ENCODE results near the gene C15orf62. TPM values are rescaled to one million over a fixed set of nuclear protein-coding genes. Genes with fewer than 3 reads are reported as not detected.

Gene C15orf62
- total RNA-seq, 4 donors from 2014 or later = 0.28 to 0.55 TPM; not detected in 2

DNA sequence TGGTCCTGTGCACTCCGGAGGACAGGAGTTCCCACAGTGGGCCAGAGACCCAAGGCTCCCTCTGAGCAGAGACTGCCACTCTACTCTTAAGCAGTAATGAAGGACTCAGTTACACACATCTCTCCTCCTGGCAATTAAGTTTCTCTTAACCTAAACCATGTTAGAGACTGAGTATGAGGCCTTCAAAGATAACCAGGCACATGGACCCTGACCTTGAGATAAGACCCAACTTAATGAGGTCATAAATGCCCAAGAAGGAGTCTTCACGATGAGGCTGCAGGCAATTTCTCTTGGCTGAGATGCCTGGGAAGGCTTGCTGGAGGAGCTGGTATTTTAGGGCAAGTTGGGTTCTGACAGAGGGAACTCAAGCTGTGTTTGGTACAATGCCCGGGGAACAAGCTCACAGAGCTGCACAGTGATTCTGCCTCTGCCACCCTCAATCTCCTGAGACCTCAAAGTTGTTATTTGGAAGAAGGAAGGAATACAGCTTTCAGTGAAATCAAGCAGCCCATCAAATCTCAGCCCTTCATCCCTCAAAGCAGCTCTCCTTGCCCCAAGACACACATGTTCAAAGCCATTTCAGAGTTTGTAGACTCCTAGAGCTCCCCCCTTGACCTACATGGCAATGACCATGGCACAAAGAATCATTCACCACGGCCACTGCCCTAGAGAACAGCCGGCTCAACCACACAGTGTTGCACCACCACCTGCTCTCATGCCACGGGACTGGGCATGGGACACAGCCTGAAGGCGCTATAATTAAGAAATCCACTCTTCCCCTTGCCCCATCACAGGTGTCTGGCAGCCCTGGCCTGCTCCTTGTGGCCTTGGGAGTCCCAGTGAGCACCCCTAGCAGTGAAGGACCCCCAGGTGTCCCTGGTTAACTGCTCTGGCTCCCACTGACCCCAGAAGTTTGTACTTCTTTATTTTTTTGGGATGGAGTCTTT, 21.8 kb upstream of the C15orf62 start:
- no peaks in the 10 kb centered on the region for H3K4me1 ChIP-seq
- no peaks in the 10 kb centered on the region for H3K27me3 ChIP-seq
- no peak for DNase-seq
- TF ChIP-seq CTCF (IDR thresholded peaks at IDR 0.05) = no peak
- no peak for TF ChIP-seq POLR2A (IDR thresholded peaks at IDR 0.05)
- H3K27ac ChIP-seq = no peak overlapping the region
- H3K9me3 ChIP-seq = no peaks in the 10 kb centered on the region
- intact Hi-C loops (cut with DNase I; ENCODE audit: low total_unique reads) = no loop called here
- no peaks in the 10 kb centered on the region for H3K36me3 ChIP-seq
- H3K4me3 ChIP-seq = no peak overlapping the region

- Histone ChIP-seq H3K27me3 (no peaks in the 10 kb centered on the region), H3K4me1 (no peaks in the 10 kb centered on the region), H3K9me3 (no peaks in the 10 kb centered on the region), H3K36me3 (no peaks in the 10 kb centered on the region), H3K27ac (no peak overlapping the region), H3K4me3 (no peak overlapping the region)
- TF ChIP-seq POLR2A (IDR thresholded peaks at IDR 0.05) (no peak), CTCF (IDR thresholded peaks at IDR 0.05) (no peak)
- no peak for DNase-seq
- intact Hi-C loops (cut with DNase I; ENCODE audit: low total_unique reads) = no loop called here
Measured at GRCh38 chr15:40749151-40749630, 20.6 kb upstream of the C15orf62 start.

DNA sequence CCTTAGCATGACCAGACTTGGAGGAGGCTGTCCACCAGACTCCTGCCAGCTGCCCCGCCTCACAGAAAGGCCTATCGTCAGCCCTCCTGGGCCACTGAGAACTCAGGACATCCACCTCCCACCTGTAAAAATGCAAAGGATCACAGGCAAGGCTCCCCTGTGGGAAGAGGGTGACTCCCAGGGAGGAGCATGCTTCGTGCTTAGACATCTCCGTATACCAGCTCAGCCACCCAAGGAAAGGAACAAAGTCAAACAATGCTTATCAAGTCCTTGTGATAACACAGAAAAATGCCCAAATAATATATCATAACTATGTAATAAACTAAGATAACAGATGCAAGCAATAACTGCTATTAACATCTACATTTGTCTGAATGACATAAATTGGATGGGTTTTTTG, 18.9 kb upstream of the C15orf62 start:
- Histone ChIP-seq H3K36me3 (no peaks in the 10 kb centered on the region), H3K4me1 (no peaks in the 10 kb centered on the region), H3K27ac (no peak overlapping the region), H3K27me3 (no peaks in the 10 kb centered on the region), H3K4me3 (no peak overlapping the region), H3K9me3 (no peaks in the 10 kb centered on the region)
- DNase-seq = no peak
- TF ChIP-seq POLR2A (IDR thresholded peaks at IDR 0.05) = no peak
- TF ChIP-seq CTCF (IDR thresholded peaks at IDR 0.05) = no peak
- intact Hi-C loops (cut with DNase I; ENCODE audit: low total_unique reads) = no loop called here

- intact Hi-C loops (cut with DNase I; ENCODE audit: low total_unique reads) = no loop called here
- H3K36me3 ChIP-seq = no peaks in the 10 kb centered on the region
- TF ChIP-seq POLR2A (IDR thresholded peaks at IDR 0.05) (no peak), CTCF (IDR thresholded peaks at IDR 0.05) (no peak)
Measured at GRCh38 chr15:40751745-40752144, 18.0 kb upstream of the C15orf62 start.

DNA sequence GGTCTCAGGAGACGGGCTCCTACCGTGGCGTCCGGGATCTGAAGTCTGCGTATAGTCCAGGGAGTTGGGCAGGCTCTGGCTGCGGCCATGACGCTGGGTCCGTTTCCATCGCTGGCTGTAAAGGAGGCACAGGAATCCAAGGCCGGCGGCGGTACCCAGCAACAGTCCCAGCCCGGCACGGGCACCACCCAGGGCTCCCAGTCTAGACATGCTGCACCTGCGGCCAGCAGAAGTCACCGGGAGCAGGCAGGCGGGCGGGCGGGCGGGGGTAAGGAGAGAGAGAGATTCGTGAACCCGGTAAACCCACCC, 15.3 kb upstream of the C15orf62 start:
- intact Hi-C loops (cut with DNase I; ENCODE audit: low total_unique reads) = no loop called here
- Histone ChIP-seq H3K4me3 (peak overlapping the region; percentile 74 to 96), H3K27me3 (no peaks in the 10 kb centered on the region), H3K4me1 (no peaks in the 10 kb centered on the region), H3K27ac (peak overlapping the region; percentile 81 to 85), H3K36me3 (no peaks in the 10 kb centered on the region), H3K9me3 (no peaks in the 10 kb centered on the region)
- no peak for TF ChIP-seq CTCF (IDR thresholded peaks at IDR 0.05)
- TF ChIP-seq POLR2A (IDR thresholded peaks at IDR 0.05) = no peak
- no peak for DNase-seq

More at GRCh38 chr15:40751745-40752144, 18.0 kb upstream of the C15orf62 start:
- no peaks in the 10 kb centered on the region for H3K27me3 ChIP-seq
- H3K4me3 ChIP-seq = no peak overlapping the region
- no peaks in the 10 kb centered on the region for H3K9me3 ChIP-seq
- H3K4me1 ChIP-seq = no peaks in the 10 kb centered on the region
- no peak overlapping the region for H3K27ac ChIP-seq
- DNase-seq = no peak
